ENCODE measurements around the gene TEX9. TPM values are rescaled to one million over a fixed set of nuclear protein-coding genes. Genes with fewer than 3 reads are reported as not detected.

TEX9 gene
- total and polyA plus RNA-seq, 7 donors, result 3.0 to 10.7 (median 5.7) TPM

- intact Hi-C loops (cut with DNase I), result no loop called here
- Histone ChIP-seq H3K27me3 (no peaks in the 10 kb centered on the region), H3K36me3 (no peaks in the 10 kb centered on the region), H3K4me3 (no peak overlapping the region), H3K4me1 (no peaks in the 10 kb centered on the region), H3K27ac (no peak overlapping the region), H3K9me3 (no peaks in the 10 kb centered on the region)
- no peak for TF ChIP-seq POLR2A (IDR thresholded peaks at IDR 0.05)
- no peak for TF ChIP-seq CTCF (IDR thresholded peaks at IDR 0.05)
- no peak for TF ChIP-seq POLR2AphosphoS5 (IDR thresholded peaks at IDR 0.05)
- no peak for TF ChIP-seq EP300 (IDR thresholded peaks at IDR 0.05)
- WGBS, 2 donors, result 91 to 93% methylated on average over 3 of the region's 3 CpGs
- no peak for DNase-seq
Measured at GRCh38 chr15:56341201-56341600, 24.0 kb upstream of the TEX9 start.

- H3K36me3 ChIP-seq, result no peaks in the 10 kb centered on the region
- no peak overlapping the region for H3K27ac ChIP-seq
- H3K9me3 ChIP-seq, result no peaks in the 10 kb centered on the region
- no peaks in the 10 kb centered on the region for H3K4me1 ChIP-seq
- 64 to 78% methylated on average over 1 of the region's 1 CpG for WGBS, 2 donors
- no peak overlapping the region for H3K4me3 ChIP-seq
- TF ChIP-seq POLR2AphosphoS5 (IDR thresholded peaks at IDR 0.05), result no peak
- TF ChIP-seq CTCF (IDR thresholded peaks at IDR 0.05), result no peak
- no peak for TF ChIP-seq EP300 (IDR thresholded peaks at IDR 0.05)
- no peak for TF ChIP-seq POLR2A (IDR thresholded peaks at IDR 0.05)
- DNase-seq, result no peak
- no peaks in the 10 kb centered on the region for H3K27me3 ChIP-seq
- intact Hi-C loops (cut with DNase I), result no loop called here
Measured at GRCh38 chr15:56342653-56343052, 22.6 kb upstream of the TEX9 start.

GRCh38 chr15:56343879-56344278 lies 21.3 kb upstream of the TEX9 start:
- no peak overlapping the region for H3K27ac ChIP-seq
- no peaks in the 10 kb centered on the region for H3K27me3 ChIP-seq
- no peak for DNase-seq
- no peak for TF ChIP-seq EP300 (IDR thresholded peaks at IDR 0.05)
- TF ChIP-seq POLR2AphosphoS5 (IDR thresholded peaks at IDR 0.05), result no peak
- no peak for TF ChIP-seq CTCF (IDR thresholded peaks at IDR 0.05)
- TF ChIP-seq POLR2A (IDR thresholded peaks at IDR 0.05), result no peak
- intact Hi-C loops (cut with DNase I), result no loop called here
- 83 to 88% methylated on average over 2 of the region's 2 CpGs for WGBS, 2 donors
- no peaks in the 10 kb centered on the region for H3K9me3 ChIP-seq
- no peak overlapping the region for H3K4me3 ChIP-seq
- H3K4me1 ChIP-seq, result no peaks in the 10 kb centered on the region
- no peaks in the 10 kb centered on the region for H3K36me3 ChIP-seq

- Histone ChIP-seq H3K9me3 (no peaks in the 10 kb centered on the region), H3K4me3 (no peak overlapping the region), H3K27ac (no peak overlapping the region), H3K4me1 (no peaks in the 10 kb centered on the region), H3K36me3 (no peaks in the 10 kb centered on the region), H3K27me3 (no peaks in the 10 kb centered on the region)
- DNase-seq, result no peak
- intact Hi-C loops (cut with DNase I), result no loop called here
- TF ChIP-seq POLR2AphosphoS5 (IDR thresholded peaks at IDR 0.05) (no peak), POLR2A (IDR thresholded peaks at IDR 0.05) (no peak), CTCF (IDR thresholded peaks at IDR 0.05) (no peak), EP300 (IDR thresholded peaks at IDR 0.05) (no peak)
- 85 to 89% methylated on average over 2 of the region's 2 CpGs for WGBS, 2 donors
Measured at GRCh38 chr15:56344336-56344735, 20.9 kb upstream of the TEX9 start.

GRCh38 chr15:56346414-56346813 lies 18.8 kb upstream of the TEX9 start:
- 68 to 77% methylated on average over 3 of the region's 3 CpGs for WGBS, 2 donors
- DNase-seq, result no peak

More at GRCh38 chr15:56346414-56346813, 18.8 kb upstream of the TEX9 start:
- Histone ChIP-seq H3K4me1 (no peaks in the 10 kb centered on the region), H3K9me3 (no peaks in the 10 kb centered on the region), H3K4me3 (no peak overlapping the region), H3K27me3 (no peaks in the 10 kb centered on the region), H3K27ac (no peak overlapping the region), H3K36me3 (no peaks in the 10 kb centered on the region)
- no peak for TF ChIP-seq POLR2A (IDR thresholded peaks at IDR 0.05)
- TF ChIP-seq EP300 (IDR thresholded peaks at IDR 0.05), result no peak
- no peak for TF ChIP-seq CTCF (IDR thresholded peaks at IDR 0.05)
- TF ChIP-seq POLR2AphosphoS5 (IDR thresholded peaks at IDR 0.05), result no peak
- intact Hi-C loops (cut with DNase I), result no loop called here
